ENCODE results near the gene RRAS. TPM values are rescaled to one million over a fixed set of nuclear protein-coding genes. Genes with fewer than 3 reads are reported as not detected.
A peak's percentile ranks its signal among the peaks of the same experiment; 100 is the strongest.

RRAS gene
- total RNA-seq, 4 donors from 2014 or later: 17.2 to 48.0 (median 32.4) TPM

GRCh38 chr19:49593233-49594113 lies 46.5 kb downstream of the RRAS start:
- TF ChIP-seq CTCF (IDR thresholded peaks at IDR 0.05): peak in 1 of 6 experiments; percentile 0
- TF ChIP-seq POLR2A (IDR thresholded peaks at IDR 0.05): no peak
- Histone ChIP-seq H3K27me3 (no peaks in the 10 kb centered on the region), H3K4me3 (peak overlapping the region; percentile 74 to 99 (median 86)), H3K4me1 (peaks cover 0 to 17% (median 7%) of the 10 kb centered on the region in 4 donors), H3K9me3 (no peaks in the 10 kb centered on the region), H3K27ac (peak overlapping the region; percentile 87 to 99 (median 93)), H3K36me3 (peaks cover 0 to 46% (median 0%) of the 10 kb centered on the region in 3 donors)
- DNase-seq: peak; percentile 93 to 97 (median 95)

GRCh38 chr19:49592486-49593232 lies 47.3 kb downstream of the RRAS start:
- H3K4me1 ChIP-seq: peaks cover 0 to 17% (median 7%) of the 10 kb centered on the region in 4 donors

GRCh38 chr19:49591731-49592485 lies 48.0 kb downstream of the RRAS start:
- Histone ChIP-seq H3K9me3 (no peaks in the 10 kb centered on the region), H3K36me3 (peaks cover 0 to 30% (median 0%) of the 10 kb centered on the region in 3 donors), H3K4me3 (peak overlapping the region; percentile 74 to 99 (median 86)), H3K27ac (peak overlapping the region; percentile 87 to 99 (median 93)), H3K4me1 (peaks cover 0 to 17% (median 7%) of the 10 kb centered on the region in 4 donors), H3K27me3 (no peaks in the 10 kb centered on the region)
- DNase-seq: peak; percentile 64 to 71 (median 65)
- TF ChIP-seq POLR2A (IDR thresholded peaks at IDR 0.05) (no peak), CTCF (IDR thresholded peaks at IDR 0.05) (no peak)

More at GRCh38 chr19:49592486-49593232, 47.3 kb downstream of the RRAS start:
- DNase-seq: no peak
- no peaks in the 10 kb centered on the region for H3K27me3 ChIP-seq
- H3K9me3 ChIP-seq: no peaks in the 10 kb centered on the region
- peak overlapping the region; percentile 74 to 99 (median 86) for H3K4me3 ChIP-seq
- peak overlapping the region; percentile 87 to 99 (median 93) for H3K27ac ChIP-seq
- TF ChIP-seq POLR2A (IDR thresholded peaks at IDR 0.05): no peak
- TF ChIP-seq CTCF (IDR thresholded peaks at IDR 0.05): no peak
- peaks cover 0 to 37% (median 0%) of the 10 kb centered on the region in 3 donors for H3K36me3 ChIP-seq

GRCh38 chr19:49590971-49591730 lies 48.8 kb downstream of the RRAS start, which contains the start of gene PRR12:
PRR12 (plus strand) TSS chr19:49591182; CDS start chr19:49591655, 473 bp downstream.
- Histone ChIP-seq H3K9me3 (no peaks in the 10 kb centered on the region), H3K4me3 (peak within 1 kb of the TSS; percentile 74 to 99 (median 86)), H3K27ac (peak within 1 kb of the TSS; percentile 87 to 99 (median 93)), H3K36me3 (peaks cover 0 to 22% (median 0%) of the 10 kb centered on the region in 3 donors), H3K27me3 (no peaks in the 10 kb centered on the region), H3K4me1 (peaks cover 0 to 17% (median 7%) of the 10 kb centered on the region in 4 donors)
- peak; percentile 69 to 84 (median 80) for DNase-seq
- TF ChIP-seq POLR2A (IDR thresholded peaks at IDR 0.05): no peak
- peak in 1 of 6 experiments; percentile 5 for TF ChIP-seq CTCF (IDR thresholded peaks at IDR 0.05)

Data from Peyer's patch (tissue), 4 donors.